NCI-H446 treated with DMSO at 0.1 percent for 48 hours (cell line): Measurements from ENCODE around the gene TMEM244.
"Not testable (repeated sequence)": the region's sequence is repeated elsewhere in the genome, so short reads cannot be mapped to it uniquely, and the experiment has no call there.

Source experiments
- DNase-seq: peaks from one replicate; lab custom pipeline; 2025; lab: John Stamatoyannopoulos, UW

TMEM244 gene

GRCh38 chr6:129812145-129812777 is 48.9 kb downstream of the TMEM244 start:
- DNase-seq = no peak

- DNase-seq = not testable (repeated sequence)
These were observed 54.0 kb downstream of the TMEM244 start for GRCh38 chr6:129807141-129807540.

DNA sequence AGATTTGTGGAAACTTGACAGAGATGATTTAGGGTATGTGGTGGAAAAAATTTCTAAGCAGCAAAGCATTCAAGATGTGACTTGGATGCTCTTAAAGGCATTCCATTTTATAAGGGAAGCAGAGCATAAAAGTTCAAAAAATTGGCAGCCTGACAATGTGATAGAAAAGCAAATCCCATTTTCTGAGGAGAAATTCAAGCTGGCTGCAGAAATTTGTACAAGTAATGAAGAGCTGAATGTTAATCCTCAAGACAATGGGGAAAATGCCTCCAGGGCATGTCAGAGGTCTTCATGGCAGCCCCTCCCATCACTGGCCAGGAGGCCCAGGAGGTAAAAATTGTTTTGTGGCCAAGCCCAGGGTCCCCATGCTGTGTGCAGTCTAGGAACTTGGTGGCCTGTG is 58.2 kb downstream of the TMEM244 start:
- DNase-seq = not testable (repeated sequence)

GRCh38 chr6:129801909-129802308 is 59.2 kb downstream of the TMEM244 start:
- no peak for DNase-seq

GRCh38 chr6:129795261-129795660 is 65.9 kb downstream of the TMEM244 start:
- DNase-seq = no peak

DNA sequence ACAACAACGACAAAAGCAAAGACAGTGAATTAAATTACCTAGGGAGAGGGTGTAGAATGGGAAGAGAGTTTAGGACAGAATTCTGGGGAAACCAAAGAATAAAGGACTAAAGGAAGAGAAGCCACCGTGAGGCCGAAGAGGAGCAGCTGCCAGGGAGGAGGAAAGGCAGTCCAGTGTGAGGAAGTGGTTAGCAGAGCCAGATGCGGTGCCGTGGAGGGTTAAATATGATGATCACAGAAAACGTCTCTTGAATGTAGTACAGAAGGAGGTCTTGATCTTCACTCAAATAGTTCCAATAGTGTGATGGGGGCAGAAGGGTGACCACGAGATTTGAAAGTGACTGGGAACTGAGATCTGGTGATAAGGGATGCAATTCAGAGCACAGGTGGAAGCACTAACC is 67.7 kb downstream of the TMEM244 start:
- DNase-seq = no peak

DNA sequence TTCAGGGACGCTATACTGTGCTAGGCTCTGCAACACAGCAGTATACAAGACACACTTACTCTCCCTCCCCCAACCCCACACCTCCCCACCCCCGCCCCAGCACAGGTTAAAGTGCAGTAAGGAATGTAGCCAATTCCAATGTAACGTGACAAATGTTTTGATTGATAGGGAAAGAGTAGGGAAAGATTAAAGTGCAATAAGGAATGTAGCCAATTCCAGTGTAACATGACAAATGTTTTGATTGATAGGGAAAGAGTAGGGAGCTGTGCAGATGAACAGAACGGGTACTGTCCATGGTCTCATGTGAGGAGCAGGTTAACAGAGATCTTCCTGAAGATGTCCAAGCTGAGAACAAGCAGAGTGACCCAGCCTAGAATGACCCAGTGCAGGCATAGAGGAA is 69.1 kb downstream of the TMEM244 start:
- no peak for DNase-seq

- no peak for DNase-seq
These were observed 70.3 kb downstream of the TMEM244 start for GRCh38 chr6:129790785-129791184.

DNA sequence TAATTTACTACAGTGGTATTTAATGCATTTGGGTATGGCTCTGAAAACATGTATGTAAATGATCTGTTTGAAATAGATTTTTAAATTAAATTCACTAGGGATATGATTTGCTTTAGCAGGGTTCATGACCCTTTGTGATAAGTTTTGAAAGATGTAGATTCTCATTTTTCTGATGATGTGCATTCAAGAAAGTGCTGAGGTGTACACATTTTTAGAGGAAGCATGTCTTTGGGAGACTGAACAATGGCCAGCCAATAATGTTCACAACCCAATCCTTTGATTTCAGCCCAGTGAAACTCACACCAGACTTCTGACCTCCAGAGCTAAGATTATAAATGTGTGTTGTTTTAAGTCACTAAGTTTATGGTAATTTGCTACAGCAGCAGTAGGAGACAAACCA is 71.1 kb downstream of the TMEM244 start:
- DNase-seq = no peak

DNA sequence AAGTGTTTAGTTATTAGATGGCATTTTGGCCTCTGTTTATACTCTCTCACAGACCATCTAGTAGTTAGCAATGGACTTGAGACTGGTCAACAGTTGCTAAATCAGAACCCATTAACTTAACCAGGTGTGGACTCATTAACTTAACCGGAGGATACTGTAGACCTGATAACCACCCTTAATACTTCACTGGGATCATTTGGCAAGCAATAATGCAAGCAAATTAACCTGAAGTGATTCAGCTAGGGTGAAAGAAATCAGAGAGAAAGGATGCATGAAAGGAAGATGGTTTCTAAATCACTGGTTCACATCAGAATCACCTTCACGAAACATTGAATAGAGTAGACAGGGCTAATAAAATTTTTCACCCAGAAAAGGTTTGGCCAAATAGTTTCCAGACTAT is 73.3 kb downstream of the TMEM244 start:
- DNase-seq = no peak

GRCh38 chr6:129786548-129786947 is 74.6 kb downstream of the TMEM244 start:
- DNase-seq = no peak

GRCh38 chr6:129785756-129786135 is 75.4 kb downstream of the TMEM244 start:
- DNase-seq = no peak

DNA sequence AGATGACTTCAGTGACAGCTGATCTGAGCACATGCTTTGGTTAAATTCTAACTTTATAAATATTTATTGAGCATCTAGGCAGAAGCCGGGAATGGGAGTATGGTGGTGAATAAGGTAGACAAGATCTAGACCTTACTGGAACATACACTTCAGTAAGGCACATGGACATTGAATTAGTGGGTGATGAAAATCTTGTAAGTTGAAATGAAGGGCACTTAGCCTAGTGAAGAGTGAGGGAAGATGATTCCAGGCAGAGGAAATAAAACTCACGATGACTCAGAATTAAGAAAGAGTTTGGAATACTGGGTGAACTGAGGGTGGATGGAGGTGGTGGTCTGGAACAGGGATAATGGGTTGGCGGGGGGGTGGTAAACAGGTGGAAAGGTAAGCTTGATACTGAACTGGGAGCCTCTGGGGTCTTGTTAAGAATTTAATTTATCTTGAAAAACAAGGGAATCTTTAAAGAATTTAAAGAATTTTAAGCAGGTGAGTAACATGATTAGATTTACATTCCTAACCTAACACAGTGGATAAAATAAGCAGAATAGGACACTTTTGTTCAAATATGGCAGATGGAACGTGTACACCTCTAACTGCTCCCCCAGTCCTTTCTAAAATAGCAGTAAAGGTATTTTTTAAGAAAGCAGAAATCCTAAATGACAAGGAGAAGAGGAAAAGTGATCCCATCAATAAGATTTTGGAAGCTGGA is 75.9 kb downstream of the TMEM244 start:
- no peak for DNase-seq
